ENCODE measurements around the gene TRPC4. TPM values are rescaled to one million over a fixed set of nuclear protein-coding genes. Genes with fewer than 3 reads are reported as not detected.
"Not testable (repeated sequence)": the region's sequence is repeated elsewhere in the genome, so short reads cannot be mapped to it uniquely, and the experiment has no call there.

Gene TRPC4
- total and polyA plus RNA-seq, 4 donors, result 1.3 to 11.3 (median 3.5) TPM

DNA sequence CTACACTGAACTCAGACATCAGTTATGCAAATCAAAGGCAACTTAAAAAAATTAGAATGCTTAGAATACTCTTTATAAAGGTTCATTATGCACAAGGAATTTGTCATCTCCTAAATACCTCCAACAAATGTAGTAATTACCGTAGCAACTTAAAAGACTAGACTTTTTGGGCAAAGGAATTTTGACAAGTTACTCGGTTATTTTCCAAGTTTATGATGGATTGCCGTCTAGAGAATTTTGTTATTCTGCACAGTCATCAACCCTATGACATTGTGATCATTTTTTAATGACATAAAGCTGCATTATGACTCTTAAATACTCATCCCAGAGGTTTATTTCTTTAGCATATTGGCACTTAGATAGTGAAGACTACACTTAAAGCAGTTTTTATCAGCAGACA, 71.9 kb downstream of the TRPC4 start:
- intact Hi-C loops (cut with DNase I), result no loop called here
- Histone ChIP-seq H3K27ac (ENCODE audit: low read depth in 1 of 2, low read length in 2 of 2) (no peak overlapping the region), H3K4me3 (ENCODE audit: low read length in 2 of 2) (no peak overlapping the region), H3K9me3 (ENCODE audit: control insufficient read depth, low read length) (no peaks in the 10 kb centered on the region), H3K4me1 (ENCODE audit: control insufficient read depth in 1 of 2, insufficient read depth in 2 of 2, low read length in 2 of 2) (no peaks in the 10 kb centered on the region), H3K36me3 (ENCODE audit: control insufficient read depth in 1 of 2, insufficient read depth in 2 of 2, low read length in 1 of 2) (no peaks in the 10 kb centered on the region), H3K27me3 (ENCODE audit: control insufficient read depth in 1 of 2, insufficient read depth in 2 of 2, low read length in 1 of 2) (no peaks in the 10 kb centered on the region)
- no peak for ATAC-seq (ENCODE audit: low FRiP score)
- no peak for DNase-seq
- WGBS, 2 donors, result 13 to 27% methylated on average over 3 of the region's 3 CpGs

DNA sequence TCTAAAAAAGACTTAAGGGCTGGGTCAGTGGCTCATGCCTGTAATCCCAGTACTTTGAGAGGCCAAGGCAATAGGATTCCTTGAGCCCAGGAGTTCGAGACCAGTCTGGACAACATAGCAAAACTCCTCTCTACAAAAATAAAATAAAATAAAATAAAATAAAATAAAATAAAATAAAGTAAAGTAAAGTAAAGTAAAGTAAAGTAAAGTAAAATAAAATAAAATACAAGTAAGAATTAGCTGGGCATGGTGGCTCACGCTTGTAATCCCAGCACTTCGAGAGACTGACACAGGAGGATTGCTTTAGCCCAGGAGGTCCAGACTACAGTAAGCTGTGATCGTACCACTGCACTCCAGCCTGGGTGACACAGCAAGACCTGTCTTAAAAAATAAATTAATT, 72.8 kb downstream of the TRPC4 start:
- DNase-seq; intact Hi-C loops (cut with DNase I); H3K27ac ChIP-seq (ENCODE audit: low read depth in 1 of 2, low read length in 2 of 2); H3K27me3 ChIP-seq (ENCODE audit: control insufficient read depth in 1 of 2, insufficient read depth in 2 of 2, low read length in 1 of 2); ATAC-seq (ENCODE audit: low FRiP score); H3K36me3 ChIP-seq (ENCODE audit: control insufficient read depth in 1 of 2, insufficient read depth in 2 of 2, low read length in 1 of 2); H3K4me1 ChIP-seq (ENCODE audit: control insufficient read depth in 1 of 2, insufficient read depth in 2 of 2, low read length in 2 of 2); H3K9me3 ChIP-seq (ENCODE audit: control insufficient read depth, low read length); H3K4me3 ChIP-seq (ENCODE audit: low read length in 2 of 2): not testable (repeated sequence)
- 96 to 97% methylated on average over 4 of the region's 4 CpGs for WGBS, 2 donors

DNA sequence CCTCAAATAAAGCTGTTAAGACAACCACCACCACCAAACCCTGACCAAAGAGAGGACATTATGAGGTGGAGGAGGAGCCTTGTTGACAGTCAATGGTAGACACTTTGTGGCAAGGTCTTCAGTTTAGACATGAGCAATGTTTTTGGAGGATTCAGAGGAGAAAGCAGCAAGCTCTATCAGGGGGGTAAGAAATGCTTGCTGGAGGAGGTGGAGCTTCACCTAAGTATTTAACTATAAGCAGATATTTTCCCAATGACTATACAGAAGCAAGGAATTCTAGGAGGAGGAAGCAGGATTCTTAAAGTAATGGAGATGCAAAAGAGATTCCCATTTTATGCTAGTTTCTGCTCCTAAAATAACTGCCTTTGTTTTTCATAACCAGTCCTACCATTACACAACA, 74.2 kb downstream of the TRPC4 start:
- Histone ChIP-seq H3K27me3 (ENCODE audit: control insufficient read depth in 1 of 2, insufficient read depth in 2 of 2, low read length in 1 of 2) (no peaks in the 10 kb centered on the region), H3K4me3 (ENCODE audit: low read length in 2 of 2) (no peak overlapping the region), H3K36me3 (ENCODE audit: control insufficient read depth in 1 of 2, insufficient read depth in 2 of 2, low read length in 1 of 2) (no peaks in the 10 kb centered on the region), H3K4me1 (ENCODE audit: control insufficient read depth in 1 of 2, insufficient read depth in 2 of 2, low read length in 2 of 2) (no peaks in the 10 kb centered on the region), H3K27ac (ENCODE audit: low read depth in 1 of 2, low read length in 2 of 2) (no peak overlapping the region), H3K9me3 (ENCODE audit: control insufficient read depth, low read length) (no peaks in the 10 kb centered on the region)
- no peak for DNase-seq
- ATAC-seq (ENCODE audit: low FRiP score), result no peak
- intact Hi-C loops (cut with DNase I), result no loop called here

DNA sequence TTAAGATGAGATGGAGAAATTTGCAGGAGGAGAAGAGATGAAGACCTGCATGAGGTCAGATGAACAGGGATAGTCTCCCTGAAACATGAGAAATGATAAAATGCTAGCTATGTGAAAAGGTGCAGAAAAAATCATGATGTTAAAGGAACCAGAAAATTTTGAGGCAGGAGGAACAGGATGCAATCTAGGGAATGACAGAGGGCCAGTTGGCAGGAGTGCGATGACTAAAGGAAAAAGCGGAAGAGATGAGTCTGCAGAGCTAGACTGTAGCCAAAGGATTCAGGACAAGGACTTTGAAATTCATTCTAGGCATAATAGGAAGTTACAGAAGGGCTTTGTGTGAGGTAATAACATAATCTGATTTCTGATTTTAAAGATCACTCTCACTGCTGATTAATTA, 77.9 kb downstream of the TRPC4 start:
- no peaks in the 10 kb centered on the region for H3K27me3 ChIP-seq (ENCODE audit: control insufficient read depth in 1 of 2, insufficient read depth in 2 of 2, low read length in 1 of 2)
- DNase-seq (no peak), ATAC-seq (ENCODE audit: low FRiP score) (no peak)
- no peak overlapping the region for H3K27ac ChIP-seq (ENCODE audit: low read depth in 1 of 2, low read length in 2 of 2)
- H3K9me3 ChIP-seq (ENCODE audit: control insufficient read depth, low read length), result no peaks in the 10 kb centered on the region
- H3K4me1 ChIP-seq (ENCODE audit: control insufficient read depth in 1 of 2, insufficient read depth in 2 of 2, low read length in 2 of 2), result no peaks in the 10 kb centered on the region
- no peak overlapping the region for H3K4me3 ChIP-seq (ENCODE audit: low read length in 2 of 2)
- no peaks in the 10 kb centered on the region for H3K36me3 ChIP-seq (ENCODE audit: control insufficient read depth in 1 of 2, insufficient read depth in 2 of 2, low read length in 1 of 2)
- WGBS, 2 donors, result 91% methylated on average over 2 of the region's 2 CpGs
- intact Hi-C loops (cut with DNase I), result no loop called here

DNA sequence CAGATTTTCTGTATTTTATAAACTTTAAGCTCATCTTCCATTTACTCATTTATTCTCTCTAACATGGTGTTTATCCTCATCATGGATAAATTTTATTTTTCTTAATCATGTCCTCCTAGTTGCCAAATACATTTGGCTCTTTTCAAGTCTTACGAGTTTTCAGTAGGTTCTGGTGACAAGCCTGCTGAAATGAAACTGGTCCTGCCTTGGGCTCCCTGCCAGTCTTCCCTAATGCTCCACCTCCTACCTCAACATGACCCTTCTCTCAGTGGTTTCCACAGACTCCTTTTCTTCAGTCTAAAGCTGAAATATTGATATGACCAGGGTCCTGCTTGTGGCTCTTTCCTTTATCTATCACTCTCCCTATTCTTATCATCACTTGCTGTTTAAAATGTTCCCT, 81.2 kb downstream of the TRPC4 start:
- H3K4me1 ChIP-seq (ENCODE audit: control insufficient read depth in 1 of 2, insufficient read depth in 2 of 2, low read length in 2 of 2), result no peaks in the 10 kb centered on the region
- H3K27me3 ChIP-seq (ENCODE audit: control insufficient read depth in 1 of 2, insufficient read depth in 2 of 2, low read length in 1 of 2), result no peaks in the 10 kb centered on the region
- DNase-seq (no peak), ATAC-seq (ENCODE audit: low FRiP score) (no peak)
- H3K36me3 ChIP-seq (ENCODE audit: control insufficient read depth in 1 of 2, insufficient read depth in 2 of 2, low read length in 1 of 2), result no peaks in the 10 kb centered on the region
- H3K4me3 ChIP-seq (ENCODE audit: low read length in 2 of 2), result no peak overlapping the region
- H3K9me3 ChIP-seq (ENCODE audit: control insufficient read depth, low read length), result no peaks in the 10 kb centered on the region
- no peak overlapping the region for H3K27ac ChIP-seq (ENCODE audit: low read depth in 1 of 2, low read length in 2 of 2)
- 14 to 18% methylated on average over 1 of the region's 1 CpG for WGBS, 2 donors
- intact Hi-C loops (cut with DNase I), result no loop called here

DNA sequence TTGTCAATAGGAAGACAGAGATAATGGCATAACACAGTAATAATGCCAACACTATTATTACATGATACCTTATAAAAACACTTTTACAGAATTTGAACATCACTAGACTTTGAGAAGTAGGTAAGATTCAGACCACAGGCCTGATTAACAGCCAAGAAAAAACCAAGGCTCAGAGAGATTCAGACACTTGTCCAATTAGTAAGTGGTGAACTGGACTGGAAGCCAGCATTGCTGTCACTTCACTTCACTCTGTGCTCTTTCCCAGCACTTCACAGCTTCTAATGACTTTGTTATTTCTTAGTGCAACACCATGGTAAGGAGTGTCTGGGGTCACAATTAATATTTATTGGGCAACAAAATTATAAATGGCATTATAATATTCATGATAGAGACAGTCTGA, 91.9 kb downstream of the TRPC4 start:
- Histone ChIP-seq H3K4me3 (ENCODE audit: low read length in 2 of 2) (no peak overlapping the region), H3K9me3 (ENCODE audit: control insufficient read depth, low read length) (no peaks in the 10 kb centered on the region), H3K27me3 (ENCODE audit: control insufficient read depth in 1 of 2, insufficient read depth in 2 of 2, low read length in 1 of 2) (no peaks in the 10 kb centered on the region), H3K27ac (ENCODE audit: low read depth in 1 of 2, low read length in 2 of 2) (no peak overlapping the region), H3K36me3 (ENCODE audit: control insufficient read depth in 1 of 2, insufficient read depth in 2 of 2, low read length in 1 of 2) (no peaks in the 10 kb centered on the region), H3K4me1 (ENCODE audit: control insufficient read depth in 1 of 2, insufficient read depth in 2 of 2, low read length in 2 of 2) (no peaks in the 10 kb centered on the region)
- DNase-seq, result no peak
- ATAC-seq (ENCODE audit: low FRiP score), result no peak
- intact Hi-C loops (cut with DNase I), result no loop called here

DNA sequence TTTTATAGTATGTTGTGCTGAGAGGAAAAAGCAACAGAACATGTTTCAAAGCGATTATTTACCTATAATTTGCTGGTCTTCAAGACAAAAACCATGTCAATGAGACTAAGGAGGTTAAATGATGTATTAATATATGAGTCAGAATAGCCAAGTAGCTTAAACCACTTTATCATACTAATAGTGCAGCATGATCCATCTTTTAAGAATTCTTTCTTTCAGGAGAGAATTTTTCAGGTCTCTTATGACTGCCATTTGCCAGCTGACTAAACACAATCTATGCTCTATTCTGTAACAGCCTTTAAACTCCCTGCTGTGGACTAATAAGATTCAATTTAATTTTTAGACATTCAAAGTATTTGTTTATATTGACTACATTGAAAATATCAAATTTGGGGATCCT, 93.7 kb downstream of the TRPC4 start:
- Histone ChIP-seq H3K4me1 (ENCODE audit: control insufficient read depth in 1 of 2, insufficient read depth in 2 of 2, low read length in 2 of 2) (no peaks in the 10 kb centered on the region), H3K27ac (ENCODE audit: low read depth in 1 of 2, low read length in 2 of 2) (no peak overlapping the region), H3K9me3 (ENCODE audit: control insufficient read depth, low read length) (no peaks in the 10 kb centered on the region), H3K27me3 (ENCODE audit: control insufficient read depth in 1 of 2, insufficient read depth in 2 of 2, low read length in 1 of 2) (no peaks in the 10 kb centered on the region), H3K4me3 (ENCODE audit: low read length in 2 of 2) (no peak overlapping the region), H3K36me3 (ENCODE audit: control insufficient read depth in 1 of 2, insufficient read depth in 2 of 2, low read length in 1 of 2) (no peaks in the 10 kb centered on the region)
- no peak for DNase-seq
- WGBS, 2 donors, result 74 to 82% methylated on average over 1 of the region's 1 CpG
- no peak for ATAC-seq (ENCODE audit: low FRiP score)
- intact Hi-C loops (cut with DNase I), result no loop called here

DNA sequence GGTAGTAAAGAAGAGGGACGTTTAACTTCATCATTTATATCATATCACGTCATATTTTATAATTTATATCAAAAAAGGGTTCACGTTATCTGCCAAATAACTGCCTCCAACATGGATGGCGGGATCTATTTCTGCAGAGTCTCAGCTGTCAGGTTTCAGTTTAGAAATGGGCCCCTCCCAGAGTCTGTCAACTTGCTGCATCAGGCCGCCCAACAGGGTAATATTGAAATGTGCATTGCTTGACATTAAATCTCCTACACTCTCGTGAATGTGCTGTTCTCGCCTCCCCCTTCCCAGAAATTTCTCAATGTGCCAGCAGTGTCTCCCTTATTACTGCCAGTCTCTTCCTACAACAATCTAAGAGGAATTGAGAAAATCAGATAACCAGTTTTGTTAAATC, 96.9 kb downstream of the TRPC4 start:
- Histone ChIP-seq H3K9me3 (ENCODE audit: control insufficient read depth, low read length) (no peaks in the 10 kb centered on the region), H3K4me3 (ENCODE audit: low read length in 2 of 2) (no peak overlapping the region), H3K4me1 (ENCODE audit: control insufficient read depth in 1 of 2, insufficient read depth in 2 of 2, low read length in 2 of 2) (no peaks in the 10 kb centered on the region), H3K27ac (ENCODE audit: low read depth in 1 of 2, low read length in 2 of 2) (no peak overlapping the region), H3K27me3 (ENCODE audit: control insufficient read depth in 1 of 2, insufficient read depth in 2 of 2, low read length in 1 of 2) (no peaks in the 10 kb centered on the region), H3K36me3 (ENCODE audit: control insufficient read depth in 1 of 2, insufficient read depth in 2 of 2, low read length in 1 of 2) (no peaks in the 10 kb centered on the region)
- intact Hi-C loops (cut with DNase I), result no loop called here
- DNase-seq, result no peak
- ATAC-seq (ENCODE audit: low FRiP score), result no peak
- WGBS, 2 donors, result 79 to 85% methylated on average over 7 of the region's 7 CpGs

DNA sequence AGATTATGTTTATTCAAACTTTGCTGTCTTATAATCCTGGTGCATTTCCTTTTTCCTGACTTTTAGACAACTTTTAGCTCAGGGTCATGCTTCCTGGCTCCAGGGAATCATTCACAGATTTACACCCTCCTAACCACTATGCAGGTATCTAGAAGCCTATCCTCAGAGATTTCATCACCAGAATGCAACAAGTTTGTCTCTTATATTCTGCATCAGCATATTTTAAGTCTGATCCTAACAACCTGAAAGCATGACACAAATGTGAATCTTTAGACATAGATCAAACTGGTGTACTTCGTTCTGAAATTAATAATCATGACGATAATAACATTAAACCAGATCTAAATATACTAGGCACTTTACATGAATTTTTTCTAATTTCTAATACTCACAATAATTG, 100.0 kb downstream of the TRPC4 start:
- no peak overlapping the region for H3K27ac ChIP-seq (ENCODE audit: low read depth in 1 of 2, low read length in 2 of 2)
- ATAC-seq (ENCODE audit: low FRiP score) (no peak), DNase-seq (no peak)
- H3K4me1 ChIP-seq (ENCODE audit: control insufficient read depth in 1 of 2, insufficient read depth in 2 of 2, low read length in 2 of 2), result no peaks in the 10 kb centered on the region
- H3K27me3 ChIP-seq (ENCODE audit: control insufficient read depth in 1 of 2, insufficient read depth in 2 of 2, low read length in 1 of 2), result no peaks in the 10 kb centered on the region
- 96% methylated on average over 2 of the region's 2 CpGs for WGBS, 2 donors
- no peaks in the 10 kb centered on the region for H3K36me3 ChIP-seq (ENCODE audit: control insufficient read depth in 1 of 2, insufficient read depth in 2 of 2, low read length in 1 of 2)
- H3K9me3 ChIP-seq (ENCODE audit: control insufficient read depth, low read length), result no peaks in the 10 kb centered on the region
- no peak overlapping the region for H3K4me3 ChIP-seq (ENCODE audit: low read length in 2 of 2)
- intact Hi-C loops (cut with DNase I), result no loop called here

DNA sequence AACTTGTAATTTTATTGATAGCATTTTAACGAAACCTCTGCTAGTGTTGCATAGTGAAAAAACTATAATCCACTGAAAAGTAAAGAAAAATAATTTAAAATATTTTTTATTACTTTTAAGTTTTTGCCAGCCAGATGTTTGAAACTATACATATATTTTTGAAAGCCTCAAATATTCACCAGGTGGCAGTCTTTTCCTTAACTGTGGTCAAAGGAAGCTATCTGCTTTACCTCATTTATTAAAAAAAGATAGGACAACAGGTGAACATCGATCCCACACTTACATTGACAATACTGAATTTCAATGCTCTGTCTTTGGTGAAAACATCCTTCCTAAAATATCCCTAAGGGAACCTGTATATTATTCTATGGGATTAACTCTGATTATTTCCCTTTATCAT, 100.5 kb downstream of the TRPC4 start:
- WGBS, 2 donors, result 70 to 74% methylated on average over 2 of the region's 2 CpGs
- no peaks in the 10 kb centered on the region for H3K36me3 ChIP-seq (ENCODE audit: control insufficient read depth in 1 of 2, insufficient read depth in 2 of 2, low read length in 1 of 2)
- no peak overlapping the region for H3K27ac ChIP-seq (ENCODE audit: low read depth in 1 of 2, low read length in 2 of 2)
- H3K4me3 ChIP-seq (ENCODE audit: low read length in 2 of 2), result no peak overlapping the region
- intact Hi-C loops (cut with DNase I), result no loop called here
- H3K9me3 ChIP-seq (ENCODE audit: control insufficient read depth, low read length), result no peaks in the 10 kb centered on the region
- H3K27me3 ChIP-seq (ENCODE audit: control insufficient read depth in 1 of 2, insufficient read depth in 2 of 2, low read length in 1 of 2), result no peaks in the 10 kb centered on the region
- DNase-seq (no peak), ATAC-seq (ENCODE audit: low FRiP score) (no peak)
- no peaks in the 10 kb centered on the region for H3K4me1 ChIP-seq (ENCODE audit: control insufficient read depth in 1 of 2, insufficient read depth in 2 of 2, low read length in 2 of 2)

All from aorta (tissue), 5 donors.